ENCODE measurements around the gene THAP12.
A peak's percentile ranks its signal among the peaks of the same experiment; 100 is the strongest.
"Not testable (repeated sequence)": the region's sequence is repeated elsewhere in the genome, so short reads cannot be mapped to it uniquely, and the experiment has no call there.

The THAP12 gene, protein sequence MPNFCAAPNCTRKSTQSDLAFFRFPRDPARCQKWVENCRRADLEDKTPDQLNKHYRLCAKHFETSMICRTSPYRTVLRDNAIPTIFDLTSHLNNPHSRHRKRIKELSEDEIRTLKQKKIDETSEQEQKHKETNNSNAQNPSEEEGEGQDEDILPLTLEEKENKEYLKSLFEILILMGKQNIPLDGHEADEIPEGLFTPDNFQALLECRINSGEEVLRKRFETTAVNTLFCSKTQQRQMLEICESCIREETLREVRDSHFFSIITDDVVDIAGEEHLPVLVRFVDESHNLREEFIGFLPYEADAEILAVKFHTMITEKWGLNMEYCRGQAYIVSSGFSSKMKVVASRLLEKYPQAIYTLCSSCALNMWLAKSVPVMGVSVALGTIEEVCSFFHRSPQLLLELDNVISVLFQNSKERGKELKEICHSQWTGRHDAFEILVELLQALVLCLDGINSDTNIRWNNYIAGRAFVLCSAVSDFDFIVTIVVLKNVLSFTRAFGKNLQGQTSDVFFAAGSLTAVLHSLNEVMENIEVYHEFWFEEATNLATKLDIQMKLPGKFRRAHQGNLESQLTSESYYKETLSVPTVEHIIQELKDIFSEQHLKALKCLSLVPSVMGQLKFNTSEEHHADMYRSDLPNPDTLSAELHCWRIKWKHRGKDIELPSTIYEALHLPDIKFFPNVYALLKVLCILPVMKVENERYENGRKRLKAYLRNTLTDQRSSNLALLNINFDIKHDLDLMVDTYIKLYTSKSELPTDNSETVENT

DNA sequence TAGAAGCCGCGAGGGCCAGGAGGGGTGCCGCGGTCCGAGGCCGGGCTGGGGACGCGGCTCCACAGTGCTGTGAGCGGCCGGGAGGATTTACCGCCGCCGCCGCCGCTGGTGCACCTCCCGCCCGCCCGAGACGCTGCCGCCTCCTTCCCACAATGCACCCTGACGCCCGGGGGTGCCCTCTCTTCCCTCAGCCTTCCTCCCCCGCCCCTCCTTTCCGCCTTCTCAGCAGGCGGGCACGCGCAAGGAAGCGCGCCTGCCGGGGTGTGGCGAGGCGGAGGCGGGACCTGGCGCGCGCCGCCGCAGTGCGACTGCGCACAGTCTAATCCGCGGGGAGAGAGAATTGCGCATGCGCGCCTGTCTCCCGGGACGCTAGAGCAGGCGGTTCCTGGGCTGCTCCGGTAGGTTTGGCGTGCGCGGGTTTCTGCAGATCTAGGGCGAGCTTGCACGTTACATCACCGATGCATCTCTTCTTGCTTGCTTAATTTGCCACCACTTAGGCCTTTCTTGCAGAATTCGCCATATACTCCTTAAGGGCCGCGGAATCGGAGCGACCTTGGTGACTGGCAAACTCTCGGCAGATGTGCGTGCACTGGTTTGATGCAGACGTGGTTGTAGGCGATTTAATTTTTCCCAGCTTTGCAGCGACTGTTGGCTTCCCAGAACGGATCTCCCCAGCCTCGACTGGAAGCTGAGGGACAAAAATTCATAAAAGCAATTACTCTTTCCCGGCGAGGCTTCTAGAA lies at the start of gene THAP12, which contains the start of gene GVQW3:
Gene THAP12 (minus strand): TSS at position 156 of the 743 bp plus-strand sequence. CDS start 296 bp downstream, outside the sequence.
Gene GVQW3 (plus strand): TSS at position 347 of the 743 bp plus-strand sequence. CDS start 506 bp downstream, outside the sequence.
- peak; percentile 98 for DNase-seq (ENCODE audit: low spot score)

DNA sequence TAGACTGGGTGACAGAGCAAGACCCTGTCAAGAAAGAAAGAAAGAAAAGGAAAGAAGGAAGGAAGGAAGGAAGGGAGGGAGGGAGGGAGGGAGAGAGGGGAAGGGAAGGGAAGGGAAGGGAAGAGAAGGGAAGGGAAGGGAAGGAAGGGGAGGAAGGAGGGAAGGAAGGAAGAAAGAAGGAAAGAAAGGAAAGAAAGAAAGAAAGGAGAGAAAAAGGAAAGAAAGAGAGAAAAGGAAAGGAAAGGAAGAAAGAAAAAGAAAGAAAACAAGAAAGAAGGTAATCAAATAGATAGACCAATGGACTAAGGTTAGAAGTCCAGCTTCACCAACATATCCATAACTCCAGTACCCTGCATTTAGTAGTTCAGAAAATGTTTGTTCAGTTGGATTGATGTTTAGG lies 45.7 kb upstream of the THAP12 start:
- DNase-seq (ENCODE audit: low spot score): no peak

- DNase-seq (ENCODE audit: low spot score): no peak
These were observed 44.0 kb upstream of the THAP12 start for GRCh38 chr11:76424891-76425290.

GRCh38 chr11:76424379-76424778 lies 43.4 kb upstream of the THAP12 start:
- no peak for DNase-seq (ENCODE audit: low spot score)

- no peak for DNase-seq (ENCODE audit: low spot score)
These were observed 39.0 kb upstream of the THAP12 start for GRCh38 chr11:76419896-76420295.

- DNase-seq (ENCODE audit: low spot score): no peak
These were observed 34.1 kb upstream of the THAP12 start for GRCh38 chr11:76415073-76415472.

- no peak for DNase-seq (ENCODE audit: low spot score)
These were observed 30.0 kb upstream of the THAP12 start for GRCh38 chr11:76410851-76411357.

DNA sequence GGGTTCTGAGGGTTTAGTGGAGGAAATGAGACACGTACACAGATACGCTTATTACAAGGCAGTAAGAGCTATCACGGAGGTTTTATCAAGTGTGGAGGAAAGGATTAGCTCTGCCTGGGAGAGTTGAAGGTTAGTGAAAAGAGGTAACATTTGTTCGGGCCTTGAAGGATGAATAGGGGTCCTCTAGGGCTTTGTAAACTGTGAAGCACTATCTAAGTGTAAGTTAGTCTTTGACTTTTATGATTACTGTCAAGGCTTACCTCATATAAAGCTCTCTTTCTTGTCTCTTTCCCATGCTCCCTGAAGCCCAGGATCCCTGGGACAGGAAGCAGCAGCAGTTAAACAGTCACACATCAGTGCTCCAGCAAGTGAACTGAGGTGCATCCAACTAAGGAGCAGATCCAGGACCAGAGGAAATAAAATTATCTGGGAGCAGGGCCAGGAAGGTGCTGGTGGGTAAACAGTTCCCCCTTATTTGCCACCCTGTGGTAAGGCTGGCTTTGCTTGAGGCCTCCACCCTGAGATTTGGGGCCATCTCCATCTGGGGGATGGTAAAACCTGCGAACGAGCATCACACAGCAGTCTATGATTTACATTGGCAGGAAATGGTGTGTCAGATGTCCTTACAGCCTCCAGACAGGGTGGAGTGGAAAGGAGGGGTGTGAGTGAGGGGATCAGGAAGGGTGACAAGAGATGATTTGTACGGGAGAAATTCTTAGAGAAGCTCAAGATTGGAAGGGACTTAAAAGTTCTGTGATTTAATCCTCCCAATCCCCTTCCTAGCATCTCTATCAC lies 27.4 kb upstream of the THAP12 start:
- DNase-seq (ENCODE audit: low spot score): no peak

- no peak for DNase-seq (ENCODE audit: low spot score)
These were observed 25.4 kb upstream of the THAP12 start for GRCh38 chr11:76406359-76406758.

DNA sequence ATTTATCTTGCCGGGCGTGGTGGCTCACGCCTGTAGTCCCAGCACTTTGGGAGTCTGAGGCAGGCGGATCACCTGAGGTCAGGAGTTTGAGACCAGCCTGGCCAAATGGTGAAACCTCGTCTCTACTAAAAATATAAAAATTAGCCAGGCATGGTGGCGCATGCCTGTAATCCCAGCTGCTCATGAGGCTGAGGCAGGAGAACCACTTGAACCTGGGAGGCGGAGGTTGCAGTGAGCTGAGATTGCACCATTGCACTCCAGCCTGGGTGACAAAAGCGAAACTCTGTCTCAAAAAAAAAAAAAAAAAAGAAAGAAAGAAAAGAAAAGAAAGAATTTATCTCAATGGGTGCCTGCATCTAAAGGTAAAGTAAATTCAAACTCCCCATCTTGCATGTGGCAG lies 20.6 kb upstream of the THAP12 start:
- not testable (repeated sequence) for DNase-seq (ENCODE audit: low spot score)

GRCh38 chr11:76400967-76401366 lies 20.0 kb upstream of the THAP12 start:
- no peak for DNase-seq (ENCODE audit: low spot score)

- DNase-seq (ENCODE audit: low spot score): no peak
These were observed 16.5 kb upstream of the THAP12 start for GRCh38 chr11:76397383-76397782.

DNA sequence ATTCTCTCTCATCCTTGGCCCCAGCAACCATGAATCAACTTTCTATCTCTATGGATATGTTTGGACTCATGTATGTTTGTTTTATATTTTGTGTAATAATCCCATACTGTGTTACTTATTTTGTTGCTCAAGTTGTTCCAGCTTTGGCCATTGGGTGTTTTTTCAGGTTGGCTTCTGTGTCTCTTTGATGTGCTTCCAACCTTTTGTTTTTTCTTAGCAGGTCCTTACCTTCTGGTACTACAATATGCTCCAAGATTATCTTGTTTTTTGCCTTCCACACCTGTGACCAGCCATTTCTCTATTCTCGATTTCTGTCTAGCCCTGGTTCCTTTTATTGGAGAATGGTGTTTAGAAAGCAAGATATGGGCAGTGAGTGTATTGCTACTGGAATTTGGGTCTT lies 14.4 kb upstream of the THAP12 start:
- no peak for DNase-seq (ENCODE audit: low spot score)

DNA sequence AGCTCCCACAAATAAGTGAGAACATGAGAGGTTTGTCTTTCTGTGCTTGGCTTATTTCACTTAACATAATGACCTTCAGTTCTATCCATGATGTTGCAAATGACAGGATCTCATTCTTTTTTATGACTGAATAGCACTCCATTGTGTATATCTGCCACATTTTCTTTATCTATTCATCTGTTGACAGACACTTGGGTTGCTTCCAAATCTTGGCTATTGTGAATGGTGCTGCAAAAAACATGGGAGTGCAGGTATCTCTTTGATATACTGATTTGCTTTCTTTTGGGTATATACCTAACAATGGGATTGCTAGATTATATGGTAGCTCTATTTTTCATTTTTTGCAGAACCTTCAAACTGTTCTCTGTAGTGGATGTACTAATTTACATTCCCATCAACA lies 13.5 kb upstream of the THAP12 start:
- DNase-seq (ENCODE audit: low spot score): no peak

DNA sequence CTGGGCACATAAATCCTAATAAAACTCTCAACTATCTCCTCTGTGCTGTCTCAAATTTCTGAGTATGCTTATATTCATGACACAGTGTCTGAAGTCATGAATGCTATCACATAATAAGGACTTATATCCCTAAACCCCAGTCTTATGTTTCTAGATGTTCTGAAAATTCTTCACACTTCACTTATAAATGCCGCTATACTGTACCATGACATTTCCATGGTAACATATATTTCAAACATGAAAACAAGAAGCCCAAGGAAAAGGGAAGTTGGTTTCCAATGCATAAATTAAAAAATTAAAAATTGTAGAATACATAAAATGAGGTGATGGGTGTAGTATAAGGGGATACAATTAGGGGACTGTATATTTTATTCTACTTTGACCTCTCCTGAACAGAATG lies 11.9 kb upstream of the THAP12 start:
- no peak for DNase-seq (ENCODE audit: low spot score)

DNA sequence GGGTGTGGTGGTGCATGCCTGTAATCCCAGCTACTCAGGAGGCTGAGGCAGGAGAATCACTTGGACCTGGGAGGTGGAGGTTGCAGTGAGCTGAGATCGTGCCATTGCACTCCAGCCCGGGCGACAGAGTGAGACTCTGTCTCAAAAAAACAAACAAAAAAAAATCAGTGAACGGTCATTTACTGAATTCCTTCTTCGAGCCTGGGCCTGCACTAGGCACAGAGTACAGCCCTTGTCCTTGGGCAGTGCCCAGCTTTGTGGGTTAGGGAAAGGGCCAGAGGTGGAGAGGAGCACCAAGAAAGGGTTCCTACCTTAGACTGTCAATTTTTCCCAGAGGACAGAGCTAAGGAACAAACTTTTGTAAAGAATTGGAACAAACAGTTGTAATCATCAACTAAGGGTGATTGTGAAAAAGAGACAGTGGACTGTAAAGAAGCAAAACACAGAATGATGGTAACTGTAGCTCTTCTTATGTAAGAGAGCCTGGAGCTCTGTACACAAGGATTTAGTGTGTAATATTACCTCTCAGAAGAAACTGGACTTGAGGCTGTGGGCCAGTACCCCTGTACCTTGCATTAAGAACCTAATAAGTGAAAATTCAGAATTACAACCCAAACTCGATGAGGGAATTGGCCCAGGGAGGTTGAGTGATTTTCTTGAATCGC lies 11.0 kb upstream of the THAP12 start:
- no peak for DNase-seq (ENCODE audit: low spot score)

- DNase-seq (ENCODE audit: low spot score): no peak
These were observed 10.1 kb upstream of the THAP12 start for GRCh38 chr11:76391021-76391420.

DNA sequence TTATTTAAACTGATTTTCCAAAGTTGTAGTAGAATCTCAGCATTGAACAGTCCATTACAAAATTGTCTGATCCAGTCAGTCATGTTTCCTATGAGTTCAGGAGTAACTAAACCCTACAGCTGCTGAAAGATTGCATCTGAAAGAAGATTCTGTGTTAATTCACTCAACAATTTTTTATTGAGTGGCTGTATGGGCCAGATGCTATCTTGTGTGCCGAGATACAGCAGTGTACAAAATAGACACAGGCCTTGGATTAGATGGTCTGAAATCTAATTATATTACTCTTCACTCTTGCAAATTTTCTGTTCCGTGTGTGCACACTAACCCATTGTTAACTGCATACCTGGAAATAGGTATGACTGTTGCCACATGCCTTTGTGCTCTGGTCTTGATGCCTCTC lies 7.5 kb upstream of the THAP12 start:
- DNase-seq (ENCODE audit: low spot score): no peak

DNA sequence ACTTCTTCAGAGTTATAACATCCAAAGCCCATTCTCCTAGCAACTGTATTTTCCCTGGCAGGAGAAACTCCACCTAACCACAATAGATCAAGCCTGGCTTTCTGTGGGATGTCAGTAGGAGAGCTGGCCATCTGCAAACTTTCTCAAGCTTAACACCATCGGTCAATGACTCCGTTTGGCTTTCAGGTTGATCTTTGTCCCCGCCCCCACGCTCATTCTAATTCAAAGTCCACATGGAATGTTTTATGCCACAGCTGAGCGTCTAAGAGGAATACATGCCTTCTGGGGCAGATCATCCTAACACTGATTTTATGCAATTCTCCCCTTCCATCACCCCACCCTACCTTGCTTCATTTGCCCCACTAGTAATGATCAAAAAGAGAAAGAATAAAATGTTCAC lies 5.0 kb upstream of the THAP12 start:
- DNase-seq (ENCODE audit: low spot score): no peak

GRCh38 chr11:76382209-76382608 lies 1.3 kb upstream of the THAP12 start:
- no peak for DNase-seq (ENCODE audit: low spot score)
